ENCODE results near the gene AAMDC.

The AAMDC gene

DNA sequence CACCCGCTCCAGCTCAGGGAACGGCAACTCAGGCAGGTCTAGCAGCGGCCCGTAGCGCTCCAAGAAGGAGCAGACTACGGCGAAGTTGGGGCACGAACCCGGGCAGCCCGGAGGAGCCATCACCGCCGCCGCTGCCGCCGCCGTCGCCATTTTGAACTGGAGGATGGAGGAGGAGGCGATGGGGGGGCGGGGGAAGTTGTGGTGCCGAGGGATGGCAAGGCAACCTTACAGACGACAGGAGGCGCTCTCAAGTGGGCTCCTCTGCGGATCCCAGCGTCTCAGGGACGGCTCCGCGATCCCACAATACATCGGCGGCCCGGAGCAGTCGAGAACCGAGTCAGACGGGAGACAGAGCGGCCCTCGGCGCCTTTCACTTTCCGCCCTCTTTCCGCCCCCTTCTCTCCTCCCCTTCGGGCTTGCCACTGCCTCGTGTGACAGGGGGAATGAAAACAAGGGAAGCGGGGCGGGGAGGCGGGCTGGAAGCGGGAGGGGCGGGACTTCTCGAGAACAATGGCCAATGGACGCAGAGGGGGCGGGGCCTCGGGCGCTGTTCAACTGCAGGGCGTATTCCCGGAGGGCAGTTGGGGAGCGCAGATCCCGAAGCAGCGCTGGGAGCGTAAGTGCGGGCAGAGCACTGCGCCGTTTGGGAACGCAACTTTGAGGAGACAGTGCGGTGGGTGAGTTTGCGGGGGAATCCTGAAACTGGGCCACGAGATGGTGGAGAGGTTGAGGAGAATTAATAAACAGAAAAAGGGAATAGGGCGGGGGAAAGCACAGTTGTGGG is at the start of gene AAMDC, which contains the start of gene RSF1:
TSS of gene AAMDC (plus strand) at position 580 of the 784 bp plus-strand sequence. CDS start 21,353 bp downstream, outside the sequence.
TSS of gene RSF1 (minus strand) at position 158 of the 784 bp plus-strand sequence. CDS start at position 150, 8 bp downstream.
- peak; percentile 93 to 97 (median 94) for DNase-seq (ENCODE audit: low read depth in 3 of 3)

DNA sequence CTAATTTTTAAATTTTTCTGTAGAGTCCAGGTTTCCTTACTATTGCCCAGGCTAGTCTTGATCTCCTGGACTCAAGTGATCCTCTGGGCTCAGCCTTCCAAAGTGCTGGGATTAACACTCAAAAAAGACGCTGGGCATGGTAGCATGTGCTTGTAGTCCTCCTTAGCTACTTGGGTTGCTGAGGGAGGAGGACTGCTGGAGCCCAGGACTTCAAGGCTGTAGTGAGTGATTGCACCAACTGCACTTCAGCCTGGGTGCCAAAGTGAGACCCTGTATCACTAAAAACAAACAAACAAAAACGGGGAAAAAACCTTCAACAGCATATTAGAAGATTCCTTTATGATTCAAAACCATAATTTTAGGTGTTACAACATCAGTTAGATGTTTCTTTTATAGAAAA is 45.0 kb upstream of the AAMDC start:
- no peak for DNase-seq (ENCODE audit: low read depth in 3 of 3)

DNA sequence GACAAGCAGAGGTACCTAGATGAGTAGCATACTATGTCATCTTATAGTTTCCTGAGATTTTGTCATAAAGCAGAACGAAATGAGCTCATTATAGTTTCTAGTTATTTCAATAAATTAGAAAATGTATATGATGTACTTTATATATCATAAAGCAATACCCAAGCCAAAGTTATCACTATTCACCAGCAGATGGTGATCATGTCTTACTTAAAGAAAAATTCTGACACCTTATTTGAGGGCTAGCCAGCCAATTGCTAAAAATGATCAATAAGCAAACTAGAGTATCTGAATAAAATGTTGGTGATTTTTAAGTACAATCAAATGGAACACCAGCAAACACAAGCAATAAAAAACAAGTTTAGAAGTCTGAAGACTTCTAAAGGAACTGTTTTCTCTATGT is 44.5 kb upstream of the AAMDC start:
- no peak for DNase-seq (ENCODE audit: low read depth in 3 of 3)

DNA sequence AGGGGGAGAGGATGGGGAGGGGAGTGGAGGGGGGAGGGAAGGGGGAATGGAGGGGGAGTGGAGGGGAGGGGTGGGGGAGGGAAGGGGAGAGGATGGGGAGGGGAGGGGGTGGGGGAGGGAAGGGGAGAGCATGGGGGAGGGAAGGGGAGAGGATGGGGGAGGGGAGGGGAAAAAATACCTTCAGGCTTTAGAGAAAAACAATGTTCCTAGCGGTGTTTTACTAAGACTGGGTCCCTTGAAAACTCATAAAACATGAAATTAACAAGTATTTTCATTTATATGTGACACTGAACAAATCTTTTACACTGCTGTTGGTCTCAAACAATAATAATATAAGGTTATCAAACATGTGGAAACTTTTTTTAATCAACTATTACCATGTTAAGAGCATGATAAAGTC is 42.8 kb upstream of the AAMDC start:
- DNase-seq (ENCODE audit: low read depth in 3 of 3) = no peak

DNA sequence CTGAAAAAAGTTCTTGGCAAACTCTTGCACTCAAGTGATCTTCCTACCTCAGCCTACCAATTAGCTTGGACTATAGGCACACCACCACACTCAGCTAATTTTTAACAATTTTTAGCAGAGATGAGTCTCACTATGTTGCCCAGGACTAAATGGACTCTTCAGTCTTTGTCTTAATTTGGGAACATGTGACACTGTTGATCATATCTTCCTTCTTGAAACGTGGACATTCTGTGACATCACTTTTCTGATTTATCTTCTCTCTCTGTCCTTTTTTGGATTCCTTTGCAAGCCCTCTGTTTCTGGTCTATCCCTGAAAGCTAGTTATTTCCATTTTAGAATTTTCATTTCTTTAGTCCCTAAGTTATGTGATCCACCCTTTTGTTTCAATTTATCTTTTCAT is 42.4 kb upstream of the AAMDC start:
- no peak for DNase-seq (ENCODE audit: low read depth in 3 of 3)

DNA sequence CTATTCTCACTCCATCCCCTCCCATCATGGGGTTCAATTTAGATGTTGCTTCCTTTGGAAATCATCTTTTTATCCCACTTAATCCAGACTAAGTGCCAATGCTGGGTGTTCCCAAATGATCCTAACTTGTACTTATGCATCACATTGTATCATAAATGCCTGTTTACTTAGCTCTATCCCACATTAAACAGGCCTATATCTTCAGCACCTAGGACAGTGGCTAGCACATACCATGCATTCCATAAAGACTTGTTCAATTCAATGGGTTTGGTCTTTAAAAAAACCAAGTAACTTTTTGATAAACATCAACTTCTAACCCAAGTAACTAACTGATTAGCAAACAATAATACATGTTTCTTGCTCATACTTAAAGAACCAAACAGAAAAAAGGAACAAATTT is 41.0 kb upstream of the AAMDC start:
- DNase-seq (ENCODE audit: low read depth in 3 of 3) = no peak

DNA sequence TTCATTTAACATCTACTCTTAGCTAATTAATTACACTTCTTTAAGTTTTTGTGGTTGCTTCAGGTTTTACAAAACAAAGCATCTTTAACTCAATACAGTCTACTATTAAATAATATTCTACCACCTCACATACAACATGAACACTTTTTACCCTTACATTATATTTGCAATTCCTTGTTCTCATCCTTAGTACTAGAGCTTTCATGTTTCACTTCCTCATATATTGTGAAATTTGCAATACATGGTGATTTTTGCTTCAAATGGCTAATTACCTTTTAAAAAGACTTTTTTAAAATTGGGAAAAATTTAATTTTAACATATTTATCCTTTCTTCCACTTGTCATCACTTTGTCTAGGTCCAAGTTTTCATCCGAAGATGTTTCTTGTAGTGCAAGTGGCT is 37.9 kb upstream of the AAMDC start:
- no peak for DNase-seq (ENCODE audit: low read depth in 3 of 3)

DNA sequence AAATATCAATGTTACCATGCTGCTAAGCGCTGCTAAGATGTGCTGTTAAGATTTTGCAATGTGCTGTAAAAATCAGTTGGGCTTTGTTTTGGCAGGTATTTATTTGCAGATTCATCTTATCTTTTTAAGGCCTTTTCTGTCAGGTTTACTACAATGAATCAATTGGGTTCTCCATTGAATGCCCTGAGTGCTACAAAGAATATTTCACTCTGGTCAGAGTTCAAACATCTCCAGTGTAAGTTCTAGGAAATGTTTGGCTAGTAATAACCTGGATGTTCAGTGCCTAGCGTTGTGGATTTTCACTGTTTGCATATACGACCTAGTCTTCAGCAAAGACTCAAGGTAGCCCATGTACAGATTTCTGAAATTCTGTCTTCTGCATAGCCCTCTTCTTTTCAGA is 36.4 kb upstream of the AAMDC start:
- DNase-seq (ENCODE audit: low read depth in 3 of 3) = no peak

DNA sequence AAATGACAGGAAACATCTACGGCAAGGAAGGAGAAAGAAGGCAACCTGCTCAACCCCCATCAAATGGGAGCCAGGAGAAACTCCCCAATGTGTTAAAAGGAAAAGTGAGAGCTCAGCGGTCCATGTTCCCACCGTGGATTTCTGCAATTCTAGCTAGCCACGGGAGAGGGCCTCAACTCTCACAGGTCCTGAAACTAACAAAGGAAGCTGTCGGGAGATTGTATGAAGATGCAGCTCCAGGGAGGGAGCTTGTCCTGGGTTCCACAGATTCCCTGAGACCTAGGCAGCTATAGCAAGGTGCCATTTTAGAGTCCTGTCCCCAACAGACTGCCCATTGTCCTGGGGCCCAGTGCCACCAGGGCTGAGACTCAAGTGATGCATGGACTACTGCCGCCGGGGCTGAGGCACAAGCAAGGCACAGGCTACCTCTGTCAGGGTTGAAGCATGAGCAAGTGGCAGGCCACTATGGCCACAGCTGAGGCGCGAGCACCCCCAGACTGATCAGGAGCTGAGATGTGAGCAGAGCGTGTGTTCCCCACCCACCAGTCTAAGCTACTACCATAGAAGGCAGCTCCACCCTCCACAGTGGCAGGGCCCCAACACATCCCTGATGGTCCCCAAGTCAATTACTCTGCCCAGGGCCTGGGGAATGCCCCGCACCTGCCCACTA is 31.7 kb upstream of the AAMDC start:
- DNase-seq (ENCODE audit: low read depth in 3 of 3) = no peak

DNA sequence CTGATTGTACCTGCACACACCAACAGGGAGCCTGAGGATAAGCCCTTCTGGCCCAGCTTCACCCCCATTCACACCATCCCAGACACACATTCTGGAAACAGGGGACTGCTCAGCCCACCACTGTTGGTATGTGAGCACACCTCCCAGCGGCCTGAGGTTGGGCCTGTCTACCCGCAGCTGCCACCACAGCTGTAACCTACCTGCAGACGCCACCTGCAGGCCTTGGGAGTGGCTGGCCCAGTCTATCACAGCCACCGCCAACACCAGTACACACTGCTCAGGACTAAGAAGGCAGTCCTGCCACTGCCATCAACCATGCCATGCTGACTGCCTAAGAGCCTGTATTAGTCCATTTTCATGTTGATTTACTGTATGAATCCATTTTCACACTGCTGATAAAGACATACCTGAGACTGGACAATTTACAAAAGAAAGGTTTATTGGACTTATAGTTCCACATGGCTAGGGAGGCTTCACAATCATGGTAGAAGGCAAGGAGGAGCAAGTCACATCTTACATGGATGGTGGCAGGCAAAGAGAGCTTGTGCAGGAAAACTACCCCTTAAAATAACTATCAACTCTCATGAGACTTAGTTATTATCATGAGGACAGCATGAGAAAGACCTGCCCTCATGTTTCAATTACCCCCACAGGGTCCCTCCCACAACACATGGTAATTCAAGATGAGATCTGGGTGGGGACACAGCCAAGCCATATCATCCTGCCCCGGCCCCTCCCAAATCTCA is 31.0 kb upstream of the AAMDC start:
- no peak for DNase-seq (ENCODE audit: low read depth in 3 of 3)

DNA sequence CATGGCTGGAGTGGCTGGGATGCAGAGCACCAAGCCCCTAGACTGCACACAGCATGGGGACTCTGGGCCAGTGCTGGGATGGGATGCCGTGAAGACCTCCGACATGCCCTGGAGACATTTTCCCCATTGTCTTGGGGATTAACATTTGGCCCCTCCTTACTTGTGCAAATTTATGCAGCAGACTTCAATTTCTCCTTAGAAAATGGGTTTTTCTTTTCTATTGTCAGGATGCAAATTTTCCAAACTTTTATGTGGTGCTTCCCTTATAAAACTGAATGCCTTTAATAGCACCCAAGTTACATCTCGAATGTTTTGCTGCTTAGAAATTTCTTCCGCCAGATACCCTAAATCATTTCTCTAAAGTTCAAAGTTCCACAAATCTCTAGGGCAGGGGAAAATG is 29.6 kb upstream of the AAMDC start:
- DNase-seq (ENCODE audit: low read depth in 3 of 3) = no peak

DNA sequence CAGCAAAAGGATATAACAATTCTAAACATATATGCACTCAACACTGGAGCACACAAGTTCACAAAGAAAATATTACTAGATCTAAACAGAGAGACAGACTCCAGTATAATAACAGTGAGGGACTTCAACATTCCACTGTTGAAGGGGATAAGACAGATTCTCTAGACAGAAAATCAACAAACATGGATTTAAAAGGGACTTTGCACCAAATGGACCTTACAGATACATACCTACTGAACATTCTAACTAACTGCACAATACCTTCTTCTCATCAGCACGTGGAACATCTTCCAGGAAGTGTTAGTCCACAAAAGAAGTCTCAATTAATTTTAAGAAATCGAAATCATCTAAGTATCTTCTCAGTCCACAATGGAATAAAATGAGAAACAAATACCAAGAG is 27.0 kb upstream of the AAMDC start:
- DNase-seq (ENCODE audit: low read depth in 3 of 3) = no peak

DNA sequence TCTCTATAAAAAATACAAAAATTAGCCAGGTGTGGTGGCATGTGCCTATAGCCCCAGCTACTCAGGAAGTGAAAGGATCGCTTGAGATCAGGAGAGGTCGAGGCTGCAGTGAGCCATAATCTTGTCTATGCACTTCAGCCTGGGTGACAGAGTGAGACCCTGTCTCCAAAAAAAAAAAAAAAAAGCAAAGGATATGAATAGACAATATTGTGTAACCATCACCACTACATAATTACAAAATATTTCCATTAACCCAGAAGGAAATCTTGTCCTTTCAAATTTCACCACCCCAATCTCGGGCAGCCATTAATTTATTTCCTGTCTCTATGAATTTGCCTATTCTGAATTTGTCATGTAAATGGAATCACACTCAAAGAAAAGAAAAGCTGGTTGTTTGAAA is 21.6 kb upstream of the AAMDC start:
- DNase-seq (ENCODE audit: low read depth in 3 of 3) = no peak

DNA sequence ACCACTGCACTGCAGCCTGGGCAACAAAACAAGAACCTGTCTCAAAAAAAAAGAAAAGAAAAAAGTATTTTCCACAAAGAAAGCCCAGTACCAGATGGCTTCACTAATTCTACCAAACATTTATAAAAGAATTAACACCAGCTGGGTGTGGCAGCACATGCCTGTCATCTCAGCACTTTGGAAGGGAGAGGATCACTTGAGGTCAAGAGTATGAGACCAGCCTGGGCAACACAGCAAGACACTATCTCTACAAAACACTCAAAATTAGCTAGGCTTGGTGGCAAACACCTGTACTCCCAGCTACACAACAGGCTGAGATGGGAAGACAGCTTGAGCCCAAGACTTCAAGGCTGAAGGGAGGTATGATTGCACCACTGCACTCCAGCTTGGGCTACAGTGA is 20.5 kb upstream of the AAMDC start:
- DNase-seq (ENCODE audit: low read depth in 3 of 3) = no peak

DNA sequence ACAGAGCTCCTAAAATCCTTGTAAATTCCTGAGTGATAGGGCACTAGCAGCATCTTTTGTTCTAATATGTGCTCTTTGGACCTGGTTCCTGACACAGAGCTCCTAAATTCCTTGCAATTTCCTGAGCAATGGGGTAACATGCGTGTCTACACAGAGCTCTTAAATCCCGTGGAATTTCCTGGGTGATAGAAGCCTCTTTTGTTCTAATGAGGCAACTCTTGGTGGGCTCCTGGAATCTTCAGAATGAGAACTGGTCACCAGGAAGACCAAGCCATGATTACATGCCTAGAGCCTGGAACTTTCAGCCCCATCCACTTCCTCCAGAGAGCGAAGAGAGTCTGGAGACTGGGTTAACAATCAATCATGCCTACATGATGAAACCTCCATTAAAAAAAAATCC is 19.5 kb upstream of the AAMDC start:
- DNase-seq (ENCODE audit: low read depth in 3 of 3) = no peak

DNA sequence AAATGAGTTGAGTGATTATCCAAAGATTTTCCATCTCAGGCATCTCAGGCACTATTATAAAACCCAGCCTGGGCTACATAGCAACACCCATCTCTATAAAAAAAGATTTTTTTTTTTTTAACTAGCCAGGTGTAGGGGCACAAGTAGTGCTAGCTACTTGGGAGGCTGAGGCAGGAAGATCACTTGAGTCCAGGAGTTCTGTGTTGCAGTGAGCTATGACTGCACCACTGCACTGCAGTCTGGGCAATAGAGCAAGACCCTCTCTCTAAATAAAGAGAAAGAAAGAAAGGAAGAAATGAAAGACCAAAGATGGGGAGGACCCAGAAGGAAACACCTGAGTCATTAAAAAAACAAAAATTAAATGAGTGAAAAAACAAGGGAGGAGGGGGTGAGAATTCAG is 14.5 kb upstream of the AAMDC start:
- no peak for DNase-seq (ENCODE audit: low read depth in 3 of 3)

DNA sequence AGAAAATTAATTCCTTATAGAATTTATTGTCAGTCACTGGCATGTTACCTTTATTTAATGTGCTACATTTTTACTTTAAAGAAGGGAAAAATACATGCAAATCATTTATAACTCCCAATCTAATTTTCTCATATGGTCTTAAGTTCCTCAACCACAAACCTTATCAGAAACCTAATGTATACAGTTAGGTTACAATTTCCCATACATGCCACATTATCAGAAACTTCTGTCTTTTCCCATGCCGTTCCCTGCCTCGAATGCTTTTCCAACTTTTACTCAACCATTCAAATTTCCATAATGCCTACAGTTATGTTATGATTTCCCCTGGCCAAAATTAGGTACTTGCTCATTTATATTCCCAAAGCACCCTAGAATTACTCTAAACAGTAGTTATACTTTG is 14.0 kb upstream of the AAMDC start:
- DNase-seq (ENCODE audit: low read depth in 3 of 3) = no peak

DNA sequence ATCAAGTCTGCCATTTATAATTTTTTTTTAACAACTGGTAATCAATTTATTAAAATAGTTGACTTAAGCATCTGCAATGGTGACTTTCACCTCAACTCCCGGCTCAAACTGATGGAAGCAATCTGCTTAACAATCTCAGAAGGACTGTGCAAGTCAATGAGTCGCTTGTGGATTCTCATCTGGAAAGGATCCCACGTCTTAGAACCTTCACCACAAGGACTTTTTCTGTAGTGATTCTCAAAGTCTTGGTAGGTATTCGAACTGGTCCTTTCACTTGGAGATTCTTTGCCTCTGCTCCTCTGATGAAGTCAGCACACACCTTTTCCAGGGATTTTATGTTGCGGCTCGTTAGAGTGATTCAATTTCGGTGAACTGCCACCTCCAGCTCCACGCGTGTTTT is 7.7 kb upstream of the AAMDC start:
- DNase-seq (ENCODE audit: low read depth in 3 of 3) = no peak

DNA sequence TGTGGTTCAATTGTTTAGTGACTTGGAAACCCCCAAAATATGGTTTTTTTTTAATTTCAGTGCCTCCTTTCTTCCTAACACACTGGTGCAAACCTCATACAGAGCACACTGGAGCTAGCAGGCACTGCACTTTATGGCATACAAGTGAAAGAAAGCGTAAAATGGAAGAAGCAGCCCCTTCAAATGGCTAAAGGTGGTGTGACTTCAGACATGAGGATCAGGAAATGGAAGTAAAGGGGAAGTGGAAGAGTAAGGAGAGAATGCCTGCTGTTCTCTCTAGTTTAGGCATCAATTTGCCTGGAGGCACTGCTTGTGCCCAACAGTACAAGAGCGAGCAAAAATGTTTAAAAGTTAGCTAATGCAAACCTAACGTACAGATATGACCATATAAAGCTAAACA is 6.1 kb upstream of the AAMDC start:
- no peak for DNase-seq (ENCODE audit: low read depth in 3 of 3)

DNA sequence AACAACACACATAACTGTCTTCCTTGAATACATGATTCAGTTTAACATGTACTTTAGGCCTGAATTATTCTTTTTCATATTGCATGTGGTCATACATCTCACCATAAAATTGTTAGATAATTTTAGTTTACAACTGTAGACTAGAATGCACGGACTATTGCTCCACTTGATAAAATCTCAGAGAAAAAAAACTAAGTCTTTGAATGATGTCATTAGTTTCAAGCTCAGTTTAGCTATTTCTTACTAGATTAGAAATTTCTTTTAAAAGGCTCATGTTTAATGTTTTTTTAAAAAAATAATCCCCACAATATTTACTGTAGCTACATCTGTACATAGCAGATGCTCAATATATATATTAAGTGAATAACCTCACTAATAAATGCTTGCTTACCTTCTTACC is 5.5 kb upstream of the AAMDC start:
- no peak for DNase-seq (ENCODE audit: low read depth in 3 of 3)

DNA sequence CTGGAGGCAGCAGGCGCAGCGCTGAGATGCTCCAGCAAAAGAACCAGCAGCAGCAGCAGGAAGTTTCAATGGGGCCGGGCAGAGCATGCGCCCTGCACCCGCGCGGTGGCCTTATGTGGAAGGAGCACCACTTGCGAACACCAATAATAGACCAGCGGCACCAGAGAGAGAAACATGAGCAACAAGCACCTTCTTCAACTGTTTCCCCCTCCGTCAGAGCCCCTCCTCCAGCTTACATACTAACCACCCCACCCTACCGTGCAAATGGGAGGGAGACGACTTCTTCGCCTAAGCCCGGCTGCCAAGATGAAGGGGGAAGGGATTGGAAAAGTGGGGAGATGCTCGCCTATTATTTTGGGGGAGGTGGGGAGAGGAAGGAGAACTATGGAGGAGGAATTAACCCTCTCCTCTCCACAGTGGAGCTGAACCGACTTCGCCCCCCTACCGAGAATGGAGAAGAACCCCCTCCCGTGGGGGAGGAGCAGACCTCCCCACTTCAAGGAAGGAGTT is 1.5 kb upstream of the AAMDC start:
- peak; percentile 55 to 71 (median 70) for DNase-seq (ENCODE audit: low read depth in 3 of 3)

DNA sequence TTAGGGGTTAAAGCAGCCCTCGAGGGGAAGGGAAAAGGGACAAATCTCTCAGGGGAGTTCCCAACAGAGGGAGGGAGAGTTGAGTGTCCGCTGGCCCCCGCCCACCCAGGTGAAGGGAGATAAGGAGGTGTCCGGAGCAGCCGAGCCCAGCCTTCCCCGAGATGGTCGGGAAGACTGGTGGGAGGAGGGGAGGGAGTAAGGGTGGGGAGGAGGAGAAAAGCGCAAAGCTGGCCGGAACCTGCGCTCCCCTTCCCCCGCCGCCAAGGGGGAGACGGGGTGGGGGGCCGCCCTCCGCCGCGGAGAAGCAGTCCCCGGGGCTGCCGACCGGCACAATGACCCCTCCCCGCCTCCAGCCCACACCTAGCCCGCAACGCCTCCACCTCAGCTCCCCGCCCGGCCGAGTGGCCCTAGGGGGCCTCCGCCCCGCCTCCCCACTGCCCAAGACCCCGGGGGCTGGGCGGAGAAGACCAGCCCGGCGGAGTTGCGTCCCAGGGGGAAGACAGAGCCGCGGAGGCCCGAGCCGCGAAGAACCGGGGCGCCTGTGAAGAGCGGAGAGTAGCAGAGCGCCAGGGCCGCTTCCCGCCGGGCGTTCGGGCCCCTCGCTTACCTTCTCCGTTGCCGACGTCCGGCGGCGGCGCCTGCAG is 901 bp upstream of the AAMDC start:
- DNase-seq (ENCODE audit: low read depth in 3 of 3) = peak; percentile 7 to 26 (median 10)

All from stimulated activated CD4-positive, alpha-beta T cell treated with anti-CD3 and anti-CD28 coated beads, TNF-alpha, amount 100 ng/mL, for 4 hours (primary cell).